ENCODE results near the gene NANOG.
"Not testable (repeated sequence)": the region's sequence is repeated elsewhere in the genome, so short reads cannot be mapped to it uniquely, and the experiment has no call there.

Gene NANOG

DNA sequence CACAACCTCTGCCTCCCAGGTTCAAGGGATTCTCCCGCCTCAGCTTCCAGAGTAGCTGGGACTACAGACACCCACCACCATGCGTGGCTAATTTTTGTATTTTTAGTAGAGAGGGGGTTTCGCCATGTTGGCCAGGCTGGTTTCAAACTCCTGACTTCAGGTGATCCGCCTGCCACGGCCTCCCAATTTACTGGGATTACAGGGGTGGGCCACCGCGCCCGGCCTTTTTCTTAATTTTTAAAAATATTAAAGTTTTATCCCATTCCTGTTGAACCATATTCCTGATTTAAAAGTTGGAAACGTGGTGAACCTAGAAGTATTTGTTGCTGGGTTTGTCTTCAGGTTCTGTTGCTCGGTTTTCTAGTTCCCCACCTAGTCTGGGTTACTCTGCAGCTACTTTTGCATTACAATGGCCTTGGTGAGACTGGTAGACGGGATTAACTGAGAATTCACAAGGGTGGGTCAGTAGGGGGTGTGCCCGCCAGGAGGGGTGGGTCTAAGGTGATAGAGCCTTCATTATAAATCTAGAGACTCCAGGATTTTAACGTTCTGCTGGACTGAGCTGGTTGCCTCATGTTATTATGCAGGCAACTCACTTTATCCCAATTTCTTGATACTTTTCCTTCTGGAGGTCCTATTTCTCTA is at the start of gene NANOG:
Gene NANOG, plus strand, starts transcription at position 519 of the 645 bp plus-strand sequence. CDS start 213 bp downstream, outside the sequence.
- not testable (repeated sequence) for DNase-seq (ENCODE audit: low spot score)

DNA sequence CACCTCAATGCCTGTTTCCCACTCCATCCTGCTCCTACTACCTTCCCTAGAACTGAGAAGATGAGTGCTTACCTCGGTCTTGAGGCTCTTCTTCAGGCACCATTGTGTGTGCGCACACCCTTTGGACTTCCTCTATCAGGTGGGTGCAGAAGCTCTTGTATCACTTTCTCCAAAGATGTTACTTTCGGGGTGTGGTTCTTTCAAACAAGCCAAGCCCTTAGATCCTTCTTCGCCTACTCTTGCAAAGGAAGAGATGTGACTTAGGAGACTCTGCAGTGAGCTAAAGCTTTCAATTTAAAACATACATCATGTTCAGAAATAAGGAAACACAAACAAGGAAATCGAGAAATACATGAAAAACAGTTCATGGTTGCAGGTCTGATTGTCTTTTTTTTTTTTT is 42.0 kb upstream of the NANOG start, which contains the start of gene CLEC4C:
Gene CLEC4C, minus strand, starts transcription at position 130 of the 400 bp plus-strand sequence. Its CDS starts 27 bp downstream, at position 103.
- no peak for DNase-seq (ENCODE audit: low spot score)

DNA sequence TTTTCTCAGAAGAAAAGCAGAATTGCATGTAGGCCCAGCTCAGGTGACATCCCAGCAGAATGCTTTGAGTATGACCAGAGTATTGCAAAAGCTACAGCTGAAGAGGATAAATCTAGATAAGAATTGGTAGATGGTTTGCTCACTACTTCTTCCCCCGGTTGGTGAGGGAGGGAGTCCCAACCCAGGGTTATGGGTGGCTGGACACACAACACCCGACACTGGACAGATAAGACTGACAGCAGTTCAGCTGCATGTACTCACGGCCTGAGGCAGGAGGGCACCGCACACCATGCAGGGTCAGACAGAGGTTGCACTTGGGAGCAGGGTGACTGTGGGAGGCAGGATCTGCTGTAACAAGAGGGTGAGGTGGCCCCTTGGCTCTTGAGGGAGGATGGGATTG is 40.4 kb upstream of the NANOG start:
- DNase-seq (ENCODE audit: low spot score) = no peak

DNA sequence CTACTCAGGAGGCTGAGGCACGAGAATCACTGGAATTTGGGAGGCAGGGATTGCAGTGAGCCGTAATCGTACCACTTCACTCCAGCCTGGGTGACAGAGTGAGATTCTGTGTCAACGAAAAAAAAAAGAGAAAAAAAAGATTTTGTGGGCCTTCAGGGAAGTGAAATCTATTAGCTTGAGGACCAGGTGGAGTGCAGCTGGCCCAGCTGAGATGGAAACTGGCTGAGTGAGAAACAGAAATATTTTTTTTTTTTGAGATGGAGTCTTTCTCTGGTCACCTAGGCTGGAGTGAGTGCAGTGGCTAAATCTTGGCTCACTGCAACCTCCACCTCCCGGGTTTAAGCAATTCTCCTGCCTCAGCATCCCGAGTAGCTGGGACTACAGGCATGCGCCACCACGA is 39.8 kb upstream of the NANOG start:
- DNase-seq (ENCODE audit: low spot score) = no peak

DNA sequence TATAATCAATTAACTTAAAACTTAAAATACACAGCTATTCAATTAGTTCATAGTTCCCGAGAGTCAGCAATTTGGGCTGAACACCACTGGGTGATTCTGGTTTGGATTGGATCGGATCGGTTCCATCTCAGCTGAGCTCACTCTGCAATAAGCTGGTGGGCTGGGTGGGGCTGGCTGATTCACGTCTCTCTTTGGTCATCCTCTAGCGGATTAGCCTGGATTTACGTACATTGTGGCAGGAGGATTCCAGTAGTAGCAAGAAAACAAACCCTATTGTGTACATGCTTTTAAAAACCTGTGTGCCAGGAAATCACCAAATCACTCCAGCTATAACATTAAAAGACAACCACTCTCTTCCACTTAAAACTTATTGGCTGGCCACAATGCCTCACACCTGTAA is 38.9 kb upstream of the NANOG start:
- no peak for DNase-seq (ENCODE audit: low spot score)

DNA sequence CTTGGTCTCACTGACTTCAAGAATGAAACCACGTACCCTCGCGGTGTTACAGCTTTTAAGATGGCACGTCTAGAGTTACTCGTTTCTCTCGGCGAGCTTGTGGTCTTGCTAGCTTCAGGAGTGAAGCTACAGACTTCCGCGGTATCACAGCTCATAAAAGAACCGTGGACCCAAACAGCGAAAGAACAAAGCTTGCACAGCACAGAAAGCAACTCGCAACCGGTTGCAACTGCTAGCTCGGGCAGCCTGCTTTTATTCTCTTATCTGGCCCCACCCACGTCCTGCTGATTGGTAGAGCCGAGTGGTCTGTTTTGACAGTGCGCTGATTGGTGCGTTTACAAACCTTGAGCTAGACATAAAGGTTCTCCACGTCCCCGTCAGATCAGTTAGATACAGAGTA is 37.8 kb upstream of the NANOG start:
- DNase-seq (ENCODE audit: low spot score) = no peak

DNA sequence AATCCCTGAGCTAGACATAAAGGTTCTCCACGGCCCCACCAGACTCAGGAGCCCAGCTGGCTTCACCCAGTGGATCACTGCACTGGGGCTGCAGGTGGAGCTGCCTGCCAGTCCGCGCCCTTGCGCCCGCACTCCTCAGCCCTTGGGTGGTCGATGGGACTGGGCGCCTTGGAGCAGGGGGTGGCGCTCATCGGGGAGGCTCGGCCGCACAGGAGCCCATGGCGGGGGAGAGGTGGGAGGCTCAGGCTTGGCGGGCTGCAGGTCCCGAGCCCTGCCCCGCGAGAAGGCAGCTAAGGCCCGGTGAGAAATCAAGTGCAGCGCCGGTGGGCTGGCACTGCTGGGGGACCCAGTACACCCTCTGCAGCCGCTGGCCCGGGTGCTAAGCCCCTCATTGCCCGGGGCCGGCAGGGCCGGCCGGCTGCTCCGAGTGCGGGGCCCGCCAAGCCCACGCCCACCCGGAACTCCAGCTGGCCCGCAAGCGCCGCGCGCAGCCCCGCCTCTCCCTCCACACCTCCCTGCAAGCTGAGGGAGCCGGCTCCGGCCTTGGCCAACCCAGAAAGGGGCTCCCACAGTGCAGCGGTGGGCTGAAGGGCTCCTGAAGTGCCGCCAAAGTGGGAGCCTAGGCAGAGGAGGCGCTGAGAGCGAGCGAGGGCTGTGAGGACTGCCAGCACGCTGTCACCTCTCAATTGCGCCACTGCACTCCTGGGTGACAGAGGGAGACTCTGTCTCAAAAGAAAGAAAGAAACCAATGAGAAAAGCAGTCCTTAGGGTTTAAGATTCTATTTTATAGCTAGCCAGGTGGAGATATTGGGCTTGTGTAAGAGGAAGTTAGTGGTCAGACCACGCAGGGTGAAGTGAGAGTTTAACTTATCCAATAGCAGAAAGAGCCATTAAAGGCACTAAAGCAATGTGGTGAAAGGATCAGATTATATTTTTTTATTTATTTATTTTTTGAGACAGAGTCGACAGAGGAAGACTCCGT is 37.0 kb upstream of the NANOG start:
- DNase-seq (ENCODE audit: low spot score) = not testable (repeated sequence)

DNA sequence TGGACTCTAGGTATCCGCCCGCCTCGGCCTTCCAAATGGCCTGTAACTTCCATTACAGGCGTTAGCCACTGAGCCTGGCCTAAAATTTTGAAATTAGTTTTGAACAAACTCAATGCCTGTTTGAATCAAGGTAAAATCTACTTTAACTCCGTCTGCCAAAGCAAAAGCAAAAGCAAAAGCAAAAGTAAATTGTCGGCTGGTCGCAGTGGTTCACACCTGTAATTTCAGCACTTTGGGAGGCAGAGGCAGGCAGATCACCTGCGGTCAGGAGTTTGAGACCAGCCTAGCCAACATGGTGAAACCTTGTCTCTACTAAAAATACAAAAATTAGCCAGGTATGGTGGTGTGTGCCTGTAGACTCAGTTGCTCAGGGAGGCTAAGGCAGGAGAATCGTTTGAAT is 33.5 kb upstream of the NANOG start:
- not testable (repeated sequence) for DNase-seq (ENCODE audit: low spot score)

DNA sequence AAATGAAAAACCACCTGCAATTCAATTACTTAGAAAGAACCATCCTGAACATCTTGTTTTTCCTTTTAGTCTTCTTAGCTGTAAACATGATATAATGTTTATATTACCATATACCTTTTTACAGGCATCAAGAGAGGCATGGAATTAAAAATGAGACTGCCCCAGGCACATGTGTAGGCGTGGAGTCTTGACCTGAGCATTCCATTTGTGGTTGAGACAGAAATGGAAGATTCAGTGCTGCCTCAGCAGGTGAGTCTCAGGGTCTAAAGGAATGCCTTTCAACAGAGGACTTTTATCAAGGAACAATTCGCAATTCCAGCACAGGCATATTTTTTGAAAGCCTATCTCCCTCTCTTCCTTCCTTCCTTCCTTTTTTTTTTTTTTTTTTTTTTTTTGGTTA is 32.2 kb upstream of the NANOG start:
- no peak for DNase-seq (ENCODE audit: low spot score)

DNA sequence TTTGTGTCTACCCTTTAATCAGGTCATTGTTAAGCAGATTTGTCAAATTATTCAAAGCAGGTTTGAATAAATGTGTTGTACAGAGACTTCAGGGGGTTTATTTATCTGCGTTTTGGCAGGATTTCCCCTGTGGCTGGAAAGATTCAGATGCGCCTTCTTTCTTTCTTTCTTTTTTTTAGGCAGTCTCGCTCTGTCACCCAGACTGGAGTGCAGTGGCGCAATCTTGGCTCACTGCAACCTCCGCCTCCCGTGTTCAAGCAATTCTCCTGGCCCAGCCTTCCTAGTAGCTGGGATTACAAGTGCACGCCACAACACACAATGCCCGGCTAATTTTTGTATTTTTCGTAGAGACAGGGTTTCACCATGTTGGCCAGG is 30.4 kb upstream of the NANOG start:
- no peak for DNase-seq (ENCODE audit: low spot score)

DNA sequence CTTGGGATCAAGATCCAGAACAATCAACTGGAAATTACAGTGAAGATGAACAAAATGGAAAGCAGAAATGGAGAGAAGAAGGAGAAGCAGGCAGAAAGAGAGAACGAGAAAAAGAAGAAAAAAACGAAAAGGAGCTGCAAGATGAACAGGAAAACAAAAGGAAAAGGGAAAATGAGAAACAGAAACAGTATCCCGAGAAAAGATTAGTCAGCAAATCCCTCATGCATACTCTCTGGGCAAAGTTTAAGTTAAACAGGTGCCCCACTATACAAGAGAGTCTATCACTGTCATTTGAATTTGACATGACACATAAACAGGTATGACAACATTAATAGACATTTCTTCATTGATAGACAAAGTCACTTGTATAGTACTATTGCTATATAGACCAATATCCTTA is 19.2 kb upstream of the NANOG start:
- DNase-seq (ENCODE audit: low spot score) = no peak

DNA sequence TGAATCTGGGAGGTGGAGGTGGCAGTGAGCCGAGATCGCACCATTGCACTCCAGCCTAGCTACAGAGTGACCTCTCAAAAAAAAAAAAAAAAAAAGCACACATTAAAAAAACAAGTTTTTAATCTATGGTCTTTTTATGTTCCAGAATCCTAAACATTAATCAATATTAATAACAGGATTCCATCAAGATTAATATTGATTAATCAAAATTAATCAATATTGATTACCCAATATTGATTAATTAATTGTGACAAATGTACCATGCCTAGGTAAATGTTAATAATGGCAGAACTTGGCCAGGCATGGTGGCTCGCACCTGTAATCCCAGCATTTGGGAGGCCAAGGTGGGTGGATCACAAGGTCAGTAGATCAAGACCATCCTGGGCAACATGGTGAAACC is 7.9 kb upstream of the NANOG start:
- DNase-seq (ENCODE audit: low spot score) = no peak

DNA sequence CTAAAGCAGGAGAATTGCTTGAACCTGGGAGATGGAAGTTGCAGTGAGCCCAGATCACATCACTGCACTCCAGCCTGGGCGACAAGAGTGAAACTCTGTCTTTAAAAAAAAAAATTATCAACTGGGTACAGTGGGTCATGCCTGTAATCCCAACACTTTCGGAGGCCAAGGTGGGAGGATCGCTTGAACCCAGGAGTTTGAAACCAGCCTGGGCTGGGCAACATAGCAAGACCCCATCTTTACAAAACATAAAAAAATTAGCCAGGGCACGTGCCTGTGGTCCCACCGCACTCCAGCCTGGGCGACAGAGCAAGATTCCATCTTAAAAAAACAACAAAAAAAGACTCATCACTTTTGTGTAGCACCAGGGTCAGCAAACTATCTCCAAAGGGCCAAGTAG is 7.1 kb upstream of the NANOG start:
- no peak for DNase-seq (ENCODE audit: low spot score)

DNA sequence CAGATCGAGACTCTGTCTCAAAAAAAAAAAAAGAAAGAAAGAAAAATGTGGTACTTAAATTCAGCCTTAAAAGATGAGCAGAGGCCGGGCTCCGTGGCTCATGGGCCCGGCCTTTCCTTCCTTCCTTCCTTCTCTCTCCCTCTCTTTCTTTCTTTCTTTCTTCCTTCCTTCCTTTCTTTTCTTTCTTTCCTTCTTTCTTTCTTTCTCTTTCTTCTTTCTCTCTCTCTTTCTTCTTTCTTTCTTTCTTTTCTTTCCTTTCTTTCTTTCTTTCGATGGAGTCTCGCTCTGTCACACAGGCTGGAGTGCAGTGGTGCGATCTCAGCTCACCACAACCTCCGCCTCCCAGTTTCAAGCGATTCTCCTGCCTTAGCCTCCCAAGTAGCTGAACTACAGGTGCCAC is 5.8 kb upstream of the NANOG start:
- not testable (repeated sequence) for DNase-seq (ENCODE audit: low spot score)

DNA sequence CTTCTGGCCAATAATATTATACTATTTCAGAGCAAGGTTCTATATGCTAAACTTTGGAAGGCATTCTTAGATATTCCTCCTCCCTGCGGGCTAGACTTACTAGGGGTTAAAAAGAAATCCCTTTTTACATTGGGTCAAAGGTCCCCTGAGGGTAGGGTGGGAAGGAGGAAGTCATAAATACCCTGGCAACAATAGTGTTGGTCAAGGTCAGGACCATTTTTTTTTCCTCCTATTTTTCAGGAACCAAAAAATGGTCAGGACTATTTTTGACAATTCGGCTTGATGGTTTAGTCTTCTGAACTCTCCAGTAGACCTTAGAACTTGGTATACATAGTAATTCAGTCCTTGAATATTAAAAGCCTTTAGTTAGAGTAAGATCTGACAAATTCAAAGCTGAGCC is 4.5 kb upstream of the NANOG start:
- no peak for DNase-seq (ENCODE audit: low spot score)

DNA sequence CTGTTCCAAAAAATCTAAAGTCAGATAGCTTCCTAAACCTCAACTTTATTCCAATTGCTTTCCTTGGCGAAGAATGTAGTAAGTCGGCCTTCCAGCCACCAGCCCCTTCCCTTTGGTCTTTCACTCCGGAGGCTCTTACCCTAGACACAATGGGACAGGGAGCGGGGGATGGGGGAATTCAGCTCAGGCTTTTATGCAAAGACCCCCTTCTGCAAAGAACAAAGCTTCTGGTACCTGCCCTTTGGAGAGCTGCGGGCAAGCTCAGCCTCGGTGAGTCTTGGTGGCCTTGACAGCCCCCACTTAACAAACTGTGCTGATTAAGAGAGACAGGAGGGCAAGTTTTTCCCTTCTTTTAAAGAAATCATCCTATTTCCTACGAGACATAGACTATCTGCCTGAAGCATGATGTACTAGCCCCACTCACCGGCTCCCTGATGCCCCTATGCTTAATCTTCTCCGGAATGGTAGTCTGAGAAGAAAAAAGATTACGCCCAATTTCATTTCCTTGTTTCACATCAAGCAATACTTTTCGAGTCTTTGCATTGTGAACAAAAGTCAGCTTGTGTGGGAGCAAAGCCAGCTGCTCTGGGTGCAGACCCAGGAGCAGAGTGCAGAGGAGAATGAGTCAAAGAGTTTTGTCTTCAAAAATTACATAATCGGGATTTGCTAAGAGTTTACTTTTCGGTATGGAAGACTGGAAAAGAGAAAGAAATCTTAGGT is 1.5 kb upstream of the NANOG start:
- DNase-seq (ENCODE audit: low spot score) = no peak

DNA sequence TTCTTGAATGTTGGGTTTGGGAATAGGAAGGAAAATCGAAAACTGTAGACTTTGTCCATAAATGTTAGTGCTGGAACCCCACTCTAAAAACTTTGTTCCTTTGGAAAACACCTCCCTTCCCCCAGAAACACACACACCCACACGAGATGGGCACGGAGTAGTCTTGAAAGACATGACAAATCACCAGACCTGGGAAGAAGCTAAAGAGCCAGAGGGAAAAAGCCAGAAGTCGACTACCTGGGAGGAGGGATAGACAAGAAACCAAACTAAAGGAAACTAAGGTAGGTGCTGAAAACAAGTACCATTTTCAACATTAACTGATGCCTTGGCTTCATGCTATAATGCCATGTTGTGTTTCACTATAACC is 925 bp upstream of the NANOG start:
- DNase-seq (ENCODE audit: low spot score) = no peak

DNA sequence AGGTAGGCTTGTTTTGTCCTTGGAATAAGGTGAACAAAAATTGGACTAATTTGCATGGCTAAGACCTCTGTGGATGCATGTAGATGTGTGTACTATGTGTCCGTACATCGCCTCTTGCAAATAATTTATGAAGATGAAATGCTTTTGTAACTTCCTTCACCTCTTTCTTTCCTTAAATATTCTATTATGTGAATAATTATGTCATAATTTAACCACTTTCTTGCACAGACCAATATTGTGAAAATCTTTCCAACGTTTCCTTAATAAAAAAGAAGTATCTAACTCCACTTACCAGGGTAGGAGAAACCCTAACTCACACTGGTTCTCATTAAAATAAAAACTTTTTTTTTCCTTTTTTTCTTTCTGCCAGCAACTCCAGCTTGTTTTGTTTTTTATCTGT is 4.0 kb downstream of the NANOG start:
- DNase-seq (ENCODE audit: low spot score) = no peak

DNA sequence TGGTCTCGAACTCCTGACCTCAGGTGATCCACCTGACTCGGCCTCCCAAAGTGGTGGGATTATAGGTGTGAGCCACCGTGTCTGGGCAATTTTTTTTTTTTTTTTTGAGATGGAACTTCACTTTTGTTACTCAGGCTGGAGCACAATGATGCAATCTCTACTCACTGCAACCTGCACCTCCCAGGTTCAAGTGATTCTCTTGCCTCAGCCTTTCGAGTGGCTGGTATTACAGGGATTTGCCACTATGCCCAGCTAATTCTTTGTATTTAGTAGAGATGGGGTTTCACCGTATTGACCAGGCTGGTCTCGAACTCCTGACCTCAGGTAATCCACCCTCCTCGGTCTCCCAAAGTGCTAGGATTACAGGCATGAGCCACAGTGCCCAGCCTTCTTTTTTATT is 8.1 kb downstream of the NANOG start:
- DNase-seq (ENCODE audit: low spot score) = not testable (repeated sequence)

DNA sequence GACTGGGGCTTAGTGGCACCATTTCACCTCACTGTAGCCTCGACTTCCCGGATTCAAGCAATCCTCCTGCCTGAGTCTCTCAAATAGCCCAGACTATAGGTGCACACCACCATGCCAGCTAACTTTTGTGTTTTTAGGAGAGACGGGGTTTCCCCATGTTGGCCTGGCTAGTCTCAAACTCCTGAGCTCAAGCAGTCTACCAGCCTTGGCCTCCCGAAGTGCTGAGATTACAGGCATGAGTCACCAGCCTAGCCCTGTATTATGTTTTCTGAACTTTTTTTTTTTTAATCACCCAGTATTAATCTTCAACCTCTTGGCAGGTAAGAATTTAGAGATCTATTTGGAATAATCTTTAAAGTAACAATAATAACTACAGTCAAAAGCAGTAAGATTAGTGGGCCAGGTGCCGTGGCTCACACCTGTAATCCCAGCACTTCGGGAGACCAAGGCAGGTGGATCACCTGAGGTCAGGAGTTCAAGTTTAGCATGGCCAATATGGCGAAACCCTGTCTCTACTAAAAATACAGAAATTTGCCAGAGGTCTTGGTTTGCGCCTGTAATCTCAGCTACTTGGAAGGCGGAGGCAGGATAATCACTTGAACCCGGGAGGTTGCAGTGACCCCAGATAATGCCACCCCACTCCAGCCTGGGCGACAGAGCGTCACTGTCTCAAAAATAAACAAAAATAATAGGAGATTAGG is 8.6 kb downstream of the NANOG start:
- DNase-seq (ENCODE audit: low spot score) = no peak

DNA sequence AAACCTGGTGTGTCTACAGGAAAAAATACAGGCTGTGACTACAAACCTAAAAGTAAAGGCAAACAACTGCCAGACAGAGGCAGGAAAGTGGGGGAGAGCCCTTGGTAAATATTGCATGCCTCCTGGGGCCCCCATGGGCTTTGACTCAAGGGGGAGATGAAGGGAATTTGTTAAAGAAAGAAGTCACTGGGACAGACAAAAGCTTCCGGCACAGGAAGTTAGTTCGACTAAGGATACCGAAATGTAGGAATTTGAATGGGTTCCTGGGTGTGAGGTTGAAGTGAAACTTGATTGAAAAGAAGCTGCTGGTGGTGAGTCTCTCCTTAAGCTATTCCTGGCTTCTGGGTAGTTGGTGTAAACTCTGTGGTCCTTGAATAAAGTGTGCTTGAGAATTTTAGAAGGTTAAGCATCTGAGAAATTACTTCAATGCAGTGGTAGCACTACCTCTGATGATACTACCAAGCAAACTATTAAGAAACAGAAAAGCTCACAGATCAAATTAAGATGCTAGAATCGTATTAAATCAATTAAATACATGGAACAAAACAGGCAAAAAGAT is 9.6 kb downstream of the NANOG start:
- DNase-seq (ENCODE audit: low spot score) = not testable (repeated sequence)

DNA sequence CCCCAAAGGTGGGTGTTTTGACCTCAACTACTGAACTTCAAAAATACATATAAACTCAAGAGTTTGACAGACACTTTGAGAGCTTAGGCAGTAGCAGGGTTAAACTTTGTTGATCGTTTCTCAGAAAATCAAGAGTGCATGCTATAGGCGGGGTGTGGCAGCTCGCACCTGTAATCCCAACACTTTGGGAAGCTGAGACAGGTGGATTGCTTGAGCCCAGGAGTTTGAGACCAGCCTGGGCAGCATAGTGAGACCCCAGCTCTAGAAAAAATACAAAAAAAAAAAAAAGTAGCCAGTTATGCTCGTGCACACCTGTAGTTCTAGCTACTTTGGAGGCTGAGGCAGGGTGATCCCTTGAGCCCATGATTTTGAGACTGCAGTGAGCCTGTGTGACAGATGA is 12.3 kb downstream of the NANOG start:
- DNase-seq (ENCODE audit: low spot score) = no peak

Data from RKO (cell line).